HG03558 (cell line): Measurements from ENCODE around the gene IST1.

Experiments
- ATAC-seq: cut with Tn5 transposase; IDR thresholded peaks from one replicate; pipeline ENCODE4 v1.9.1; 2021; ENCODE audit warnings: moderate number of reproducible peaks; ENCODE audit not compliant: unreplicated experiment; ENCODE audit errors: extremely low read depth

Gene IST1

GRCh38 chr16:71956486-71956885, 61.2 kb downstream of the IST1 start:
- ATAC-seq = no peak

- no peak for ATAC-seq
Observed at GRCh38 chr16:71961066-71962039, 66.0 kb downstream of the IST1 start.

GRCh38 chr16:71963125-71963875, 68.0 kb downstream of the IST1 start:
- no peak for ATAC-seq

- no peak for ATAC-seq
Observed at GRCh38 chr16:71965223-71965622, 69.9 kb downstream of the IST1 start.

- ATAC-seq = no peak
Observed at GRCh38 chr16:71966932-71967331, 71.6 kb downstream of the IST1 start.

GRCh38 chr16:71969353-71969752, 74.0 kb downstream of the IST1 start:
- ATAC-seq = no peak

- ATAC-seq = no peak
Observed at GRCh38 chr16:71971571-71971970, 76.2 kb downstream of the IST1 start.

GRCh38 chr16:71972356-71972755, 77.0 kb downstream of the IST1 start:
- ATAC-seq = no peak

- no peak for ATAC-seq
Observed at GRCh38 chr16:71973001-71973400, 77.7 kb downstream of the IST1 start.

- ATAC-seq = no peak
Observed at GRCh38 chr16:71974068-71974818, 78.9 kb downstream of the IST1 start.
